H1 (cell line): ENCODE results near the gene FARS2.

Experiments used
- GTF2F1 ChIP-seq: IDR thresholded peaks from 2 replicates; pipeline ENCODE4 v1.6.1; 2012; ENCODE audit warnings: low read depth, low read length, improper control_type of control experiment, borderline replicate concordance
- TCF12 ChIP-seq: IDR thresholded peaks from 2 replicates; pipeline ENCODE4 v1.6.1; 2011; ENCODE audit warnings: low read depth, mild to moderate bottlenecking, low read length

GRCh38 chr6:5486214-5486613, 224.9 kb downstream of the FARS2 start:
- TF ChIP-seq GTF2F1 (no peak), TCF12 (no peak)
